Erythroblast (primary cell): ENCODE results near the gene DSN1.

ENCODE experiments used
- GATA1 ChIP-seq: IDR thresholded peaks from 2 replicates; pipeline ENCODE4 v1.6.1; 2011; ENCODE audit warnings: low read depth, mild to moderate bottlenecking, control low read depth, low read length, moderate library complexity
- POLR2A ChIP-seq: IDR thresholded peaks from 2 replicates; pipeline ENCODE4 v1.6.1; 2011; ENCODE audit warnings: mild to moderate bottlenecking, low read length

DNA sequence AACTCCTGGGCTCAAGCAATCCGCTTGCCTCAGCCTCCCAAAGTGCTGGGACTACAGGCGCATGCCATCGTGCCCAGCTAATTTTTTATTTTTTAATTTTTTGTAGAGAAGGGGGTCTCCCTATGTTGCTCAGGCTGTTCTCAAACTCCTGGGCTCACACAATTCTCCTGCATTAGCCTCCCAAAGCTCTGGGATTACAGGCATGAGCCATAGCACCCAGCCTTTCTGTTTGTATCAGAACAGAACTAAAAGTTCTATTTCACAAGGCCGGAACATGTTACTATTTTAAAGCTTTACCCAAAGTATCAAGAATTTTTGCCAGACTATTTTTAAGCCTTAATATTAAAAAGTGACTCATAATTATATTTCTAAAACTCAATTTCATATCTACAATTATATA lies 70.0 kb downstream of the DSN1 start:
- TF ChIP-seq POLR2A, result no peak
- no peak for TF ChIP-seq GATA1
